ENCODE results near the gene KIAA1671.
"Not testable (repeated sequence)": the region's sequence is repeated elsewhere in the genome, so short reads cannot be mapped to it uniquely, and the experiment has no call there.

The KIAA1671 gene

DNA sequence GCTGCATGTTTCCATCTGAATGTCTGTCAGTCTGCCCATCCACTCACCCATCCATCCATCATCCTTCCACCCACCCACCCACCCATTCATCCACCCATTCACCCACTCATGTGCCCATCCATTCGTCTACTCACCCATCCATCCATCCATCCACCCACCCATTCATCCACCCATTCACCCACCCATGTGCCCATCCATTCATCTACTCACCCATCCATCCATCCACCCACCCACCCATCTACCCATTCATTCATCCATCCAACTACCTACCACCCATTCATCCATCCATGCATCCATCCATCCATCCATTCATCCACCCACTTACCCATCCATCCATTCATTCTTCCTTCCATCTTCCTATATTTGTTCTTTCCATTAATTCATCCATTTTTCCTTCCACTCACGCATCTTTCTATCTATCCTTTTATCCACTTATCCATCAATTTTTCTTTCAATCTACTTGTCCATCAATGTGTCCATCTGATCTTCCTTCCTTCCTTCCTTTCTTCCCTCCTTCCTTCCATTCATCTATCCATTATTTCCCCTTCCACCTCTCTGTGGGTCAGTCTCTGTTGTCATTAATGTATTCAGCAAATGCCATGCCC lies 255.1 kb downstream of the KIAA1671 start:
- DNase-seq, result no peak

DNA sequence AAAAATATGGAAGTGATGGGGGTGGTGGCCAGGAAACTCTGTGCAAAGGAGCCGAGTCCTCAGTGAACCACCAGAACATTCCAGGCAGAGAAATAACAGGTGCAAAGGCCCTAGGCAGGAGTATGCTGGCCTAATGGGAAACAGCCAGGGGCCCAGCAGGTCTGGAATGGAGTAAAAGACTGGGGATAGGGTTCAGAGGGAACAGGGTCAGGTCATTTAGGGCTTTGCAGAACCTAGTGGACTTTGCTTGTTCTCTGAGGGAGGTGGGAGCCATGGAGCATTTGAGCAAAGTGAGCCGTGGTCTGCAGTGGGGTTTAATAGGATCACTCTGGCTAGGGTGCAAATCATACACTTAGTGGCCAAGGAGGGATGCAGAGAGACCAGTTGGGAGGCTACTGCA lies 255.8 kb downstream of the KIAA1671 start:
- DNase-seq, result no peak

DNA sequence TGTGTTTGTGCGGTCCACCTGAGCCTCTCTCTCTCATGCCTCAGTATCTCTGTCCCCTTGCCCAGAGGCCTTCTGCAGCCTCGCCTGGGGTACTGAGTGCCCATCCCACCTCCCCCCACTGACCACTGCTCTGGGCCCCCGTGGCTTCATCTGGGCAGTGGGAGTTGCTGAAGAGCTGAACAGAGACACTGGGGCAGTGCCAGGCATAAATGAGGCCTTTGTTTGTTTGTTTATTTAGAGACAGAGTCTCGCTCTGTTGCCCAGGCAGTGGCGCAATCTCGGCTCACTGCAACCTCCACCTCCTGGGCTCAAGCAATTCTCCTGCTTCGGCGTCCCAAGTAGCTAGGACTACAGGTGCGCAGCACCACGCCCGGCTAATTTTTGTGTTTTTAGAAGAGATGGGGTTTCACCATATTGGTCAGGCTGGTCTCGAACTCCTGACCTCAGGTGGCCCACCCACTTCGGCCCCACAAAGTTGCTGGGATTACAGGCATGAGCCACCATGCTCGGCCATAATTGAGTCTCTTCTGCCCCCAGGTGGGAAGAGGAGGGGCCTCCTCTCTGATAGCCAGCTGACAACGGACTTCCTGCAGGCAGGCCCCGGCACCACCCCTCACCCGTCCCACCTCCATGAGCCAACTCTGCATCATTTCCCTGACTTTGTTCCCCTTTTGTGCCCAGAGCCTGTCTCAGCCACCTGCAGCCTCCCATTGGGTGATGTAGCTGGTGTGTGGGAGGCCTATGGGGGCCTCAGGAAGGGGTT lies 256.4 kb downstream of the KIAA1671 start:
- no peak for DNase-seq

DNA sequence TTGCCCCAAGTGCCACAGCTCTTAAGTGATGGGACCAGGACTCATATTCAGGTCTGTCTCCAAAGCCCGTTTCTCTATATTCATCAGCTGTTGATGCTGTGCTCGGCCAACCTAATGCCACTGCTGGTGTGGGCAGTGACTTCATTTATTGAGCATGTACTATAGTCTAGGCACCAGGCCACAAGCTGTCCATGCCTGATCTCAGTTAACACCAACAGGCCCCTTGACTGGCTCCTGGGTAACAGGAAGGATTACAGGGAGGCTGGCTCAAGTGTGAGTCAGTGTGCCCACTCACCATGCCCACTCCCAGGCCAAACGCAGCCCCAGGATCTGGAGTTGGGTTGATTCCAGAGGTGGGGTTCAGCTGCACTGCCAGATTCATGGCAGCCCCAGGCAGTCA lies 258.3 kb downstream of the KIAA1671 start:
- DNase-seq, result no peak

DNA sequence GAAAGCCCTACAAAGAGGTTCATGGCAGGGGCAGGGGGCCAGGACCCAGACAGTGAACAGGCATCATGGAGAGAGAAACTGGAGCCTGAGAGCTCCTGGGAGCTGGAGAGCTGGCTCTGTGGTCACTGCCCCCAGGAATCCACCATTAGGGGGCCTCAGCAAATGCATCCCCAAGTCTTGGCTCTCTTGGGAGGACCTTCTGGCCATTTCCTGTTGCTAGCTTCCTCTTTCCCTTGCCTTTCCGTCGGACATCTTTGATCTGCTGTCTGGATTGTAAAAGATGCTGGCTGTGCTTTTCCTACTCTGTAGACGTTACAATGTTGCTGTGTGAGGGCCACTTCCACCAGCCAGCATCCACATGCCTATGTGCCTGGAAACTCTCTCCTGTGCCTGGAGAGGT lies 259.8 kb downstream of the KIAA1671 start:
- no peak for DNase-seq

DNA sequence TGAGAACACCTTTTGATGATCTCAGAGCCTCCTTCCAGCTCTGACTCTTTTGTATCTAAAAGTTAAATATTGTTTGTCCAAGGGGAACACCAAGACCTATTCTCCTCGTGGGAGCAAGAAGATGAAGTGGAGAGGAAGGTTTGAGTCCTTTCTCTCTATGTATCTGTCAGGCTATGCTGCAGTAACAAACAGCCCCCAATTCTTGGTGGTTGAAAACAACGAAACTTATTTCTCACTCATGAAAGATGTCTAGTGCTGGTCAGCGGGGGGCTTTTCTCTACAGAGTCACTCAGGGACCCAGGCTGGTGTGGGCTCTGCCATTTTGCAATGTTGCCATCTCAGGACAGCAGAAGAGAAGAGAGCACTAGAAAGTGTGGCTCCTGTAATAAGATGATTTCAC lies 260.7 kb downstream of the KIAA1671 start:
- DNase-seq, result no peak

DNA sequence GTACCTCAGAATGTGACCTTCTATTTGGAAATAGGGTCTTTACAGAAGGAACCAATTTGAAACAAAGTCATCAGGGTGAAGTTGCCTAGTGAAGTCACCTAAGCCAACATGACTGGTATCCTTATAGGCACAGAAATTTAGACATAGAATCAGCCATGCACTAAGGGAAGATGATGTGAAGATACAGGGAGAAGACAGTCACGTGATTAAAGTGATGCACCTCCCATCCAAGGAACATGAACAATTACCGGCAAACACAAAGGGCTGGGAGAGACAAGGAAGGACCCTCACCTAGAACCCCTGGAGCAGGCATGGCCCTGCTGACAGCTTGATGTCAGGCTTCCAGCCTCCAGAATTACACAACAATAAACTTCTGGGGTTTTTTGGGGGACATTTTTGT lies 263.7 kb downstream of the KIAA1671 start:
- no peak for DNase-seq

DNA sequence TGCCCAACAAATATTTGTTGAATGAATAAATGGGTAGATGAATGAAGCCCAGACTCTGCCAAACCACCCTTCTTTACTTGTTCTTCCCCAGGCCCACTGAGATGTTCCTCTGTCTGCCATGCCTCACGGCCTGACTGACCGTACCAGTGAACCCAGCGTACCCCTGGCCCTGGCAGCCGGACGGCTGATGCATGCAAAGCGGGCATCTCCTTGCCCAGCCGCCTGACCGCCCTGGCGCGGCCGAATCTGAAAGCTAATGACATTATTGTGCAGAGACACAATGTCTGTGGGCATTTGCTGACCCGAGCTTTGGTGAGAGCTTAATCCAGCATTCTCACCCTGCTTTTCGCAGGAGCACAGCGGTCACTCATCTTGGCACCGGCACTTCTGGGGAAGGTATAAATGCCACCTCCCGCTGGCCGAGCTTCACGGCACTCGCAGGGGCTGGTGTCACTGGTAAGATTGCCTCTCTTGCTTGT lies 266.7 kb downstream of the KIAA1671 start, which contains the start of gene CRYBB2:
CRYBB2 (plus strand) TSS at position 429 of the 479 bp plus-strand sequence. CDS start 1,791 bp downstream, outside the sequence.
- DNase-seq, result no peak

DNA sequence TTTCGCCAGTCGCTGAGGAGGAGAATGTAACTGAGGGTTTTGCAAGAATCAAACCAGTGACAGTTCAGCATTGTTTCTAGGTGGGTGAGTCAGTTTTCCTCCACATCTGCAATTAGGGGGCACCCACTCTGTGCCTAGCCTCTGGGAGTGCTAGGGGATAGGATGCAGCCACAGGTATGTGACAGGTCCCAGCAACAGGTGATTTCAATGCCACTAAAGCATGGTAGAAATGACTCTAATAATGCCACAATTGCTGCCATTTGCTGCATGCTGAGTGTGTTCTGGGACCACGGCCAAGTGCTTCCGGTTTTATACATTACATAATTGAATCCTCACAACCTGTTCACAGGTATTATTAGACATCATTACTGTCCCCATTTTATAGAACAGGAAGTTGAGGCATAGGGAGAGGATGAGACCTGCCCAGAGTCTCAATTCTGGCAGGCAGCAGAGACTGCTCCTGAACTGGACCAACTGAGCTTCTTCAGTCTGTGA lies 267.5 kb downstream of the KIAA1671 start:
- no peak for DNase-seq

DNA sequence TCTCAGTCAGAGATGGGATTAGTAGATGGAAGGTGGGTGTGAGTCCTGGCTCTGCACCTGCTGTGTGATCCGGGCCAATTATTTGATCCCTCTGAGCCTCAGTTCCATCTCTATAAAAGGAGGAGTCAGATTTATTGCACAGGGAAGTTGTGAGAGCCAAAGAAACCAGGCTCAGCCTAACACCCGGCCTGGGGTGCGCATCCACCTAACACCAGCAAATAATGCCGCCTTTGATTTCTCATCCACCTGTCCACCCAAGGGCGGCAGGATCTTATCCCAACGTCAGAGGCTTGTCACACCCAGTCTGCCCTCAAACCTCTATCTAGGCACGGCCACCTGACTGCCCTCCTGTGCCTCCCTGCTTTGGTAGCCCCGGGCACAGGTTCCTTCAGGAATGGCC lies 269.3 kb downstream of the KIAA1671 start:
- no peak for DNase-seq

DNA sequence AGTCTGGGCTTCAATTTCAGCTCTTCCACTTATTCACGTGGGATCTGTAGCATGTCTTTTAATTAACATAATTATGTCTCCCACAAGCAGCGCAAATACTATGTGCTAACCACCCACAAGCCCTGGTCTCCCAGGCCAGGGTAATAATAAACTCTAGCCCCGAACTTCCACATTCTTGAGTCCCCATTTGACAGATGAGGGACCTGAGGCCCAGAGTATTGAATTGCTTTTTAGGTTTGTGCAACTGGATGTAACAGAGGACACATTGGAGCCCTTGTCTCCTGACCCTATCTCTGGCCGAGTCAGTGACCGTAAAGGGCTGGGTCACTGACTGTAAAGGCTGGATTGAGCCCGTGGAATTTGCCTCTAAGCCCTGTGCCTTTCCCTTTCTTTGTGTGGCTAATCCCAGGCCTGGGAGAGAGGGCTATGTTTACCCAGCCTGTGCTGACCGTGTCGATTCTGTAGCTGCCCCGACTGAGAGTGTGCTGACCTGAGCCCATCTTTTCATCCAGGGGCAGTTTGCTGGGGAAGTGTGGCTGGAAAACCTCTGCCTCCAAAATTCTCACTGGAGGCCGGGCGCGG lies 270.8 kb downstream of the KIAA1671 start:
- DNase-seq, result peak; percentile 5

DNA sequence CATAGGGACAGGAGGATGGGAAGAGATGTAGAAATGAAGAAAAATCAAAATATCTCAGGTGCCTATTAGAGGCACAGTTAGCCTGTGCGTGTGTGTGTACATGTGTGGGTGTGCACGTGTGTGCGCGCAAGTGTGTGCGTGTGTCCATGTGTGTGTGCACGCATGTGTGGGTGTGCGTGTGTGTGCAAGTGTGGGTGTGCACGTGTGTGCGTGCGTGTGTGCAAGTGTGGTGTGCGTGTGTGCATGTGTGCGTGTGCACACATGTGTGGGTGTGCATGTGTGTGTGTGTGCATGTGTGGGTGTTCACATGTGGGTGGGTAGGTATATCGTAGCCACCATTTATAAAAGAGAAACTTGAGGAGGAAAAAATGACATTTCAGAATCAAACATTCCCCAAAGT lies 276.3 kb downstream of the KIAA1671 start:
- DNase-seq, result no peak

DNA sequence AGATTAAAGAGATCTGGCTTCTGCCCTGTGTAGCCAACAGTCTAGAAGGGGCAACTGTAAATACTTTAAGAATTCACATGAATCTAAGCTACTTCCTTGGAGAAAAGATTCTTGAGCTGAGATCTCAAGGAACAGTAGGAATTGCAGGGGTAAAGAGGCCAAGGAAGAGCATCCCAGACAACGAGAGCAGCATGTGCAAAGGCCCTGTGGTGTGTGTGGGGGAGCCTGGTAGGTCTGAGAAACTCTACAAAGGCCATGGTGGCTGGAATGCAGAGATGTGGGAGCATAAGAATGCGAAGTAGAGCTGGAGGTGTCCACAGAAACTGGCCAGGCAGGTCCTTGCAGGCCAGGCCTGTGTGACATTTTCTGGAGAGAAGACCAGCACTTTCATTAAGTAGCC lies 278.2 kb downstream of the KIAA1671 start:
- DNase-seq, result not testable (repeated sequence)

DNA sequence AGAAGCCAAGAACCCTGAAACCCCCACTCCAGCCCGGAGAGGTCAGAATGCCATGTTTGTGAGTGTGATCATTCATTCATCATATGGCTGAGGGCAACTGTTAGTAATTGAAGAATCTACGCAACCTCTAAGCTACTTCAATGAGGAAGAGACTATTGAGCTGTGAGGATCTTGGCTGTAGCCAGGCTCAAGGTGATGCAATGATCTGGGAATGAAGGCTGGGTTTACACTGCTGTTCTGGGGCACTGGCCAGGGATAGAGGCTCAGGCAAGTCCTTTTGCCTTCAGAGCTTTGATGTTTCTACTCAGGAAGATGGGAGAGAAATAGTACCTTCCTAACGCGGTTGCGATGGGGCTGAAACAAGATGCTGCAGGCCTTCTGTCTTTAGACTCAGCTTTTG lies 279.8 kb downstream of the KIAA1671 start:
- no peak for DNase-seq

DNA sequence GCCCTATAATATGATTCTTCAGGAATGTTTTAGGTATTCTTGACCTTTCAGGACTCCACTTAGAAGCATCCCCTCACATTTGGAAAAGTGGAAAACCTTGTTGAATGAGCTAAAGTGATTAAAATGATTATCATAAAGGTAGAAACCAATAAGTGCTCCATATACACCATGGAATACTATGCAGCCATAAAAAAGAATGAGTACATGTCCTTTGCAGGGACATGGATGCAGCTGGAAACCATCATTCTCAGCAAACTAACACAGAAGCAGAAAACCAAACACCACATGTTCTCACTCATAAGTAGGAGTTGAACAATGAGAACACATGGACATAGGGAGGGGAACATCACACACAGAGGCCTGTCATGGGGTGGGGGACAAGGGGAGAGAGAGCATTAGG lies 281.2 kb downstream of the KIAA1671 start:
- DNase-seq, result not testable (repeated sequence)

DNA sequence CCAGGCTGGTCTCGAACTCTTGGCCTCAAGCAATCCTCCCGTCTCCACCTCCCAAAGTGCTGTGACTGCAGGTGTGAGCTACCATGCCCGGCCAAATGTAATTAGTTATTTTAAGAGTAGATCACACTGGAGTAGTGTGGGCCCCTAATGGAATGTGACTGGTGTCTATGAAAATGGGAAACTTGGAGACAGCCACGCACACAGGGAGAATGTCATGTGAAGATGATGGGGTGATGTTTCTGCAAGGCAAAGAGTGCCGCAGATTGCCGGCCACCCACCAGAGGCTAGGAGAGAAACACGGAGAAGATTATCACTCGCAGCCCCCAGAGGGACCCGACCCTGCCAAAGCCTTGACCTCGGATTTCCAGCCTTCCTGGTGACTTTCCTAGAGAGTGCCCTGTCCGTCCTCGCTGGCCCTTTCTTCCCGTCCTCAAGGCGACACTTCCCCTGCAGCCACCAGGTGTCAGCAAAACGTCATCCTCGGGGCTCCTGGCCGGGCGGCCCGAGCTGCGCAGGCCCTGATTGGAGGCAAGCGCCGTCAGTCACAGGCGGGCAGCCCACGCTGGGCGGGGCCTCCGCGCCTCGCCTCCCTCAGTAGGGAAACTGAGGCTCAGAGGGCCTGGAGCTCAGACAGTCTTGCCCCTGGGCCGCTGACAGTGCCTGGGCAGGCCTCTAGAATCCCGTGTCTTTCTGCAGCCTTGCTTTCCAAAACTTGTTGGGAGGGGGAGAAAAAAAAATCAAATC lies 283.2 kb downstream of the KIAA1671 start:
- peak; percentile 94 for DNase-seq

DNA sequence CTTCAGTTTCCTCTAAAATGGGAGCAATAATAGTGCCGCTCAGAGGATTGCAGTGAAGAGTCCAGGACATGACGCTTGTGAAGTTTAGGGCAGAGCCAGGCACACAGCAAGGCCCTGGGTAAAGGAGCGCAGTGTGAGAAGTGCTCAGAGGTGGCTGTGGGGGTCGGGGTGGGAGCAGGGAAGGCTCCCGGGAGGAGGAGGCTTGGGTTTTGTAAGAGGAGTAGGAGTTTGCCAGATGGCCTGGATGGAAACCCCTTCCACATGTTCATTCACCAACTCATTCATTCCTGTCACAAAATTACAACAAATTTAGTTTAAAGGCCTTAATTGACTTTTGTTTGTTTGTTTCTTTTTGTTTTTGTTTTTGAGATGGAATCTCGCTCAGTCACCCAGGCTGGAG lies 283.9 kb downstream of the KIAA1671 start:
- no peak for DNase-seq

DNA sequence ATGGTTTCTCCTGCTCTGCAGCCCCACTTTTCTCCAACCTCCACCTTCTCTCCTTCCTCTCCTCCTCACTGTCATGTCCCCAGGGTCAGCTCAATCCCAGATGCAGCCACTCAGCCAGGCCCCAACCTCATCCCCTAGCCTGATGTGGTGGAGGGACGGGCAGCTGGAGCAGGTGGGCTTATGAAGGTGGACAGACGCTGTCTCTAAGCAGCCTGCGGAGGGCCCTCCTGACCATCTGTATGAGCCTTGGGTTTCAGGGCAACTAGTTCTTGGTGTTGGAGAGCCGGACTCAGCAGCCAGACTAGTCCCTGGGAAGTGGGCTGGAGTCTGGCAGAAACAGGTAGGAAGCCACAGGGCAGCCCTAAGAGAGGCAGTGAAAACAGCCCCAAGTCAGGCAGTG lies 285.0 kb downstream of the KIAA1671 start:
- no peak for DNase-seq

DNA sequence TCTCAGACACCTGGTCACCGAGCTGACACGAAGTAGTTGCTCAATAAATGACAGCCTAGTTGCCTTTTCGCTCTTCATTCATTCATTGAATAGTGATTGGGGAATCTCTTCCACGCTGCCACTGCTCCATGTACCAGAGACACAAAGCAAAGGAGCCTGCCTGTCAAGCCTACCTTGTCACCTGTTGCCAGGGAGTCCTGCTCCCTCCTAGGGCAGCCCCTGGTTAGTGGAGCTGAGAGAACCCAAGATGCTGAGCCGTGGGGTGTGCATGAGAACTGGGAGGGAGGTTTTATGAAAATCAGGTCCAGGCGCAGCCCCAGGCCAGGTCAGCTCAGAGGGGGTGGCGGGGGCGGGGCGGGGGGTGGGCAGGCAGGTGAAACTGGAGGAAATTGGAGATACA lies 285.5 kb downstream of the KIAA1671 start:
- DNase-seq, result not testable (repeated sequence)

All from eye (tissue), 1 donor.